Lower lobe of right lung (tissue), 2 donors: Measurements from ENCODE around the gene BCKDK. TPM values are rescaled to one million over a fixed set of nuclear protein-coding genes. Genes with fewer than 3 reads are reported as not detected.

Source experiments
- ATAC-seq, 2 donors: fragments of 200-7000 bp; cut with Tn5 transposase; one replicate each; pipeline ENCODE4 v1.9.1; 2020 to 2022; ENCODE audit warnings: mild to moderate bottlenecking in 2 of 2, moderate library complexity in 2 of 2
- DNase-seq: peaks from one replicate; pipeline ENCODE4 v3.0.0-alpha.2; 2020
- H3K27ac ChIP-seq: fragments of 200-600 bp; one replicate; pipeline ENCODE4 v1.8.0; 2022
- H3K27me3 ChIP-seq: fragments of 200-600 bp; one replicate; pipeline ENCODE4 v1.8.0; 2022; ENCODE audit warnings: low read depth
- H3K36me3 ChIP-seq: fragments of 200-600 bp; one replicate; pipeline ENCODE4 v1.8.0; 2022; ENCODE audit warnings: mild to moderate bottlenecking
- H3K4me1 ChIP-seq: fragments of 200-600 bp; one replicate; pipeline ENCODE4 v1.8.0; 2022
- H3K4me3 ChIP-seq: fragments of 200-600 bp; one replicate; pipeline ENCODE4 v1.8.0; 2022; ENCODE audit warnings: mild to moderate bottlenecking
- H3K9me3 ChIP-seq: fragments of 200-600 bp; one replicate; pipeline ENCODE4 v1.8.0; 2022
- intact Hi-C: fragments of 100-400 bp; cut with DNase I; formaldehyde crosslinking; loops from one replicate; pipeline ENCODE4 v1.11.0; 2022
- total RNA-seq: library from RNA; stranded (reverse); fragmentation: NEBNext Ultra II Directional; extraction: Animal tissue kit (Norgen Biotek cat#: 25700); gene quantifications from one replicate; pipeline ENCODE4 v1.2.1, GENCODE V29; 2021
- TF ChIP-seq, protein P1 (sequence below): fragments of 200-600 bp; IDR thresholded peaks from one replicate; pipeline ENCODE4 v1.8.0; 2022; ENCODE audit warnings: antibody characterized with exemption, mild to moderate bottlenecking
- donor health status: DM: no; HTN: yes; CAD: no; lungs with severe emphysema.

Gene BCKDK
- total RNA-seq, 1 donor from 2014 or later: 37.6 TPM

DNA sequence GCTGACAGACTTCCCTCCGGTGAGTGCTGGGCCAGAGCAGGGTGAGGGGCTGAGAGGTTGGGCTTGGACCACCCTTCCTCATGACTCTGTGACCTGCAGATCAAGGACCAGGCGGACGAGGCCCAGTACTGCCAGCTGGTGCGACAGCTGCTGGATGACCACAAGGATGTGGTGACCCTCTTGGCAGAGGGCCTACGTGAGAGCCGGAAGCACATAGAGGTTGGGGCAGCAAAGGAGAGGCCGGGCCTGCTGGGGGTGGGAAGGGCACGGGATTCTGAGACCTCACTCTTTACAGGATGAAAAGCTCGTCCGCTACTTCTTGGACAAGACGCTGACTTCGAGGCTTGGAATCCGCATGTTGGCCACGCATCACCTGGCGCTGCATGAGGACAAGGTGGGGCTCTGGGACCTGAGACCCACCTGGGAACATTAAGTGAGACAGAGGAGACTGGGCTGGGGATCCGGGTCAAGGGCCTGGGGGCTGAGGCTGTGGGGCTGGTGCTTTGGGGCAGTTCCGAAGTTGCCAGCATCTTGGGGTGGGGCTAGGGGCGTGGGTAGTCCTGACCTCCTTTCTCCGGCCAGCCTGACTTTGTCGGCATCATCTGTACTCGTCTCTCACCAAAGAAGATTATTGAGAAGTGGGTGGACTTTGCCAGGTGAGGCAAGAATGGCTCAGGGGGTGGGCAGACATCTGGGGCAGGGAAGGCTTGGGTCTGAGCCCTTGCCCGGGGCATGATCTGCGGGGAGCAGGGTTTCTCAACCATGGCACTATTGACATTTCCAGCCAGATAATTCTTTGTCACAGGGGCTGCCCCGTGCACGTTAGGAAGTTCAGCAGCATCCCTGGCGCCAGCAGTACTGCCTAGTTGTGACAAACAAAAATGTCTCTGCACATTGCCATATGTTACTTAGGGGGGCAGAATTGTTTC, 2.2 kb downstream of the BCKDK start:
- ATAC-seq: no peak
- no peak for DNase-seq
- H3K9me3 ChIP-seq: no peaks in the 10 kb centered on the region

DNA sequence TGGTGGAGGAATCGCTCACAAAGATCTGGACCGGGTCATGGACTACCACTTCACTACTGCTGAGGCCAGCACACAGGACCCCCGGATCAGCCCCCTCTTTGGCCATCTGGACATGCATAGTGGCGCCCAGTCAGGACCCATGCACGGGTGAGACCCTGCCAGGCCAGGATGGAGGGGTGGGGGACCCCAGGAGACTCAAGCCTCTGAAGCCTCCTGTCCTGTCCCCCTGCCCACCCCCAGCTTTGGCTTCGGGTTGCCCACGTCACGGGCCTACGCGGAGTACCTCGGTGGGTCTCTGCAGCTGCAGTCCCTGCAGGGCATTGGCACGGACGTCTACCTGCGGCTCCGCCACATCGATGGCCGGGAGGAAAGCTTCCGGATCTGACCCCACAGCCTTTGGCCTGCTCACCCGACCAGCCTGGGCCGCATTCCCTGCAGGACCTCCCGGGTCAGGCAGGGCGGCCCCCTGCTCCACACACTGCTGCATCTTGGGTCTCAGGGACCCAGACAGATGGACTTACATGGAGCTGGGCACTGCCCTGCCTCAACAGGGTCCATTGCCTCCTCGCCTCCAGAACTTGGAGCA, 3.8 kb downstream of the BCKDK start:
- Histone ChIP-seq H3K9me3 (no peaks in the 10 kb centered on the region), H3K27me3 (no peaks in the 10 kb centered on the region), H3K36me3 (peaks cover 38% of the 10 kb centered on the region), H3K4me1 (peaks cover 37% of the 10 kb centered on the region), H3K4me3 (no peak overlapping the region), H3K27ac (no peak overlapping the region)
- intact Hi-C loops: no loop called here
- ATAC-seq: no peak
- DNase-seq: no peak
- TF ChIP-seq, protein P1, sequence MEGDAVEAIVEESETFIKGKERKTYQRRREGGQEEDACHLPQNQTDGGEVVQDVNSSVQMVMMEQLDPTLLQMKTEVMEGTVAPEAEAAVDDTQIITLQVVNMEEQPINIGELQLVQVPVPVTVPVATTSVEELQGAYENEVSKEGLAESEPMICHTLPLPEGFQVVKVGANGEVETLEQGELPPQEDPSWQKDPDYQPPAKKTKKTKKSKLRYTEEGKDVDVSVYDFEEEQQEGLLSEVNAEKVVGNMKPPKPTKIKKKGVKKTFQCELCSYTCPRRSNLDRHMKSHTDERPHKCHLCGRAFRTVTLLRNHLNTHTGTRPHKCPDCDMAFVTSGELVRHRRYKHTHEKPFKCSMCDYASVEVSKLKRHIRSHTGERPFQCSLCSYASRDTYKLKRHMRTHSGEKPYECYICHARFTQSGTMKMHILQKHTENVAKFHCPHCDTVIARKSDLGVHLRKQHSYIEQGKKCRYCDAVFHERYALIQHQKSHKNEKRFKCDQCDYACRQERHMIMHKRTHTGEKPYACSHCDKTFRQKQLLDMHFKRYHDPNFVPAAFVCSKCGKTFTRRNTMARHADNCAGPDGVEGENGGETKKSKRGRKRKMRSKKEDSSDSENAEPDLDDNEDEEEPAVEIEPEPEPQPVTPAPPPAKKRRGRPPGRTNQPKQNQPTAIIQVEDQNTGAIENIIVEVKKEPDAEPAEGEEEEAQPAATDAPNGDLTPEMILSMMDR: no peak

More for the DNA sequence above, 2.2 kb downstream of the BCKDK start:
- H3K27ac ChIP-seq: no peak overlapping the region
- no peaks in the 10 kb centered on the region for H3K27me3 ChIP-seq
- TF ChIP-seq, protein P1: no peak
- no peak overlapping the region for H3K4me3 ChIP-seq
- H3K4me1 ChIP-seq: peaks cover 40% of the 10 kb centered on the region
- intact Hi-C loops: no loop called here
- peaks cover 38% of the 10 kb centered on the region for H3K36me3 ChIP-seq

DNA sequence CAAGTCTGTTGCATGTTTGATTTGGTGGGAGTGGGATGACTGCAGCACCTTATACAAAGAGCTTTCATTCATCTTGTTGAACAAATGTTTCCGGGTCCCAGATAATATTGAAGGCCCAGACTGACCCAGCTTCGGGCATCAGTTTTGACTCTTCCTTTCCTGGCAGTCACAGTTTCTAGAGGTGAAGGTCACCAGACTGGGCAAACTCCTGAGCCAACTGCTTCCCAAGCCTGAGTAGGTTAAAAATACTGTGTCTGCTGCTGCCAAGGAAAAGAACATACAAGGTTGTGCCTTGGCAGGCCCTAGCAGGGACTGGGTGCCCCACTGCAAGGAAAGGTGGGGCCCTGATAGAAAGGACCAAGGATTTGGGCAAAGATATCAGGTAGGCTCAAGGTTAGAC, 4.5 kb downstream of the BCKDK start:
- no peaks in the 10 kb centered on the region for H3K9me3 ChIP-seq
- ATAC-seq: no peak
- peak overlapping the region; percentile 57 for H3K27ac ChIP-seq
- DNase-seq: no peak
- no peaks in the 10 kb centered on the region for H3K27me3 ChIP-seq
- peaks cover 38% of the 10 kb centered on the region for H3K36me3 ChIP-seq
- TF ChIP-seq, protein P1: no peak
- H3K4me1 ChIP-seq: peaks cover 37% of the 10 kb centered on the region
- intact Hi-C loops: no loop called here
- no peak overlapping the region for H3K4me3 ChIP-seq

DNA sequence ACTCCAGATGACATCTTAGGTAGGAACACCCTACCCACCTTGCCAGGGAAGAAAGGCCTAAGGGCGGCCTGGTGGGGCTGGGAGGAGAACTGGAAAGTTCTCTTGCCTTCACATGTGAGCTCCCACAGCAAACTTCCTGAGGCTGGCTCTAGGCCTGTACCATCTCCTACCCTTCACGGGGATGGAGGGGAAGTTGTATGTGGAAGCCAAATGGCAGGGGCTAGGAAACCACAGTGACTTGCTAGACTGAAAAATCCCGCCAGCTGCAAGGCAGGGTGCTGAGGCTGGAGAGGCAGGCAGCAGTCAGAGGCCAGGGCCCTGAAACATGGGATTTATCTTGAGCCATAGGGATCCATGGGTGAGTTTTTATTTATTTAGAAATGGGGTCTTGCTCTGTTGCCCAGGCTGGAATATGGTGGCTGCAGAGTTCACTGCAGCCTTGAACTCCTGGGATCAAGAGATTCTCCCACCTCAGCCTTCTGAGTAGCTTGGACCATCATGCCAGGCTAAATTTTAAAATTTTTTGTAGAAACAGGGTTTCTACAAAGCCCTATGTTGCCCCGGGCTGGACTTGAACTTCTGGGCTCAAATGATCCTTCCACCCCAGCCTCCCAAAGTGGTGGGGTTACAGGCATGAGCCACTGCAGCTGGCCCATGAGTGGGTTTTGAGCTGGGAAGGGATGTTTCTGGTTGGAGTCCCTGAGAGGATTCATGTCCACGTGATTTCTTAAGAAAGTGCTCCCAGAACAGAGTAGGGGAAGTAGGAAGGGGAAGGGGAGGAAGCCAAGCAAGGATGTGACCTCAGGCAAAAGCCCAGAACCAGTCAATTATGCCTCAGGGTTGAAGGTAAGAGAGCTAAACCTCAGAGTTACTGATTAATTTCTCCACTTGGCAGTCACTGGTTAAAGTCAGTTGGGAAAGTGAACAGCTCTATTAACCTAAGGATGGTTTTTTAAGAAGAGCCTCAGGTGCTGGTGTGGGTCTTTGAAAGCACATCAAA, 5.2 kb downstream of the BCKDK start:
- Histone ChIP-seq H3K27ac (peak overlapping the region; percentile 57), H3K36me3 (peaks cover 38% of the 10 kb centered on the region), H3K4me3 (no peak overlapping the region), H3K9me3 (no peaks in the 10 kb centered on the region), H3K4me1 (peaks cover 40% of the 10 kb centered on the region), H3K27me3 (no peaks in the 10 kb centered on the region)
- intact Hi-C loops: no loop called here
- ATAC-seq: no peak
- TF ChIP-seq, protein P1: no peak
- DNase-seq: no peak

DNA sequence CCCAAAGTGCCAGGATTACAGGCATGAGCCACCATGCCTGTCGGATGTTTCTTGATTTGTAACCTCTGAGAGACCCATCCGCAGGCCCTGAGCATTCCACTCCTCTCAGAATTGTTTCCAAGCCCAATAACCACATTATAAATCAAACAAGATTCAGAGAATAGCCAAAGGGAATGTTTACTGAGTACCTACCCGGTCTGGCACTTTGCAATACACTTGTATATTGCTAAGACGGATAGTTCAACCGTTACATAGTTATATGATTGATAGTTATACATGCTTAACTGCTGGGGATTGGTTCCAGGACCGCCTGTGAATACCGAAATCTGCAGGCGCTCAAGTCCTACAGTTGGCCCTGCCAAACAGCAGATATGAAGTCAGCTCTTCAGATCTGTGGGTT, 6.3 kb downstream of the BCKDK start:
- Histone ChIP-seq H3K27ac (no peak overlapping the region), H3K4me3 (no peak overlapping the region), H3K36me3 (peaks cover 38% of the 10 kb centered on the region), H3K4me1 (peaks cover 41% of the 10 kb centered on the region), H3K9me3 (no peaks in the 10 kb centered on the region), H3K27me3 (no peaks in the 10 kb centered on the region)
- intact Hi-C loops: no loop called here
- ATAC-seq (no peak), DNase-seq (no peak)
- TF ChIP-seq, protein P1: no peak
